Stimulated activated CD8-positive, alpha-beta memory T cell treated with anti-CD3 and anti-CD28 coated beads, Interleukin-12 subunit alpha, Interleukin-12 subunit beta, amount 100 ng/mL, for 1 hour (primary cell): Measurements from ENCODE around the gene SHISA9.

Experiments used
- DNase-seq: peaks from one replicate; pipeline ENCODE4 v3.0.0-alpha.2; 2020; ENCODE audit warnings: low read depth

Gene SHISA9

GRCh38 chr16:13076878-13077277, 175.5 kb downstream of the SHISA9 start:
- no peak for DNase-seq

- no peak for DNase-seq
These were observed 176.4 kb downstream of the SHISA9 start for GRCh38 chr16:13077816-13078215.

GRCh38 chr16:13080531-13080930, 179.1 kb downstream of the SHISA9 start:
- DNase-seq = no peak

- DNase-seq = no peak
These were observed 180.5 kb downstream of the SHISA9 start for GRCh38 chr16:13081825-13082331.

- DNase-seq = no peak
These were observed 182.3 kb downstream of the SHISA9 start for GRCh38 chr16:13083681-13084080.

- DNase-seq = no peak
These were observed 182.9 kb downstream of the SHISA9 start for GRCh38 chr16:13084331-13084730.

- DNase-seq = no peak
These were observed 192.3 kb downstream of the SHISA9 start for GRCh38 chr16:13093661-13094060.

GRCh38 chr16:13095061-13095460, 193.7 kb downstream of the SHISA9 start:
- no peak for DNase-seq

- no peak for DNase-seq
These were observed 197.1 kb downstream of the SHISA9 start for GRCh38 chr16:13098536-13098935.

- DNase-seq = no peak
These were observed 198.4 kb downstream of the SHISA9 start for GRCh38 chr16:13099822-13100221.

- no peak for DNase-seq
These were observed 199.6 kb downstream of the SHISA9 start for GRCh38 chr16:13100970-13101369.

- no peak for DNase-seq
These were observed 200.4 kb downstream of the SHISA9 start for GRCh38 chr16:13101828-13102227.

- no peak for DNase-seq
These were observed 201.0 kb downstream of the SHISA9 start for GRCh38 chr16:13102401-13102800.

- DNase-seq = no peak
These were observed 202.6 kb downstream of the SHISA9 start for GRCh38 chr16:13103831-13104530.

GRCh38 chr16:13104772-13105171, 203.4 kb downstream of the SHISA9 start:
- DNase-seq = no peak

GRCh38 chr16:13105427-13105826, 204.0 kb downstream of the SHISA9 start:
- no peak for DNase-seq

- DNase-seq = no peak
These were observed 205.1 kb downstream of the SHISA9 start for GRCh38 chr16:13106464-13106863.

GRCh38 chr16:13108126-13108525, 206.7 kb downstream of the SHISA9 start:
- DNase-seq = no peak

GRCh38 chr16:13109171-13109570, 207.8 kb downstream of the SHISA9 start:
- DNase-seq = no peak

- no peak for DNase-seq
These were observed 208.9 kb downstream of the SHISA9 start for GRCh38 chr16:13110124-13110796.

- DNase-seq = no peak
These were observed 210.3 kb downstream of the SHISA9 start for GRCh38 chr16:13111747-13112146.

- DNase-seq = no peak
These were observed 212.3 kb downstream of the SHISA9 start for GRCh38 chr16:13113741-13114140.

- no peak for DNase-seq
These were observed 216.7 kb downstream of the SHISA9 start for GRCh38 chr16:13118091-13118490.

GRCh38 chr16:13120091-13120490, 218.7 kb downstream of the SHISA9 start:
- no peak for DNase-seq
